Stomach (tissue), 9 donors: ENCODE data around the gene TMEM250. TPM values are rescaled to one million over a fixed set of nuclear protein-coding genes. Genes with fewer than 3 reads are reported as not detected.

Source experiments
- DNase-seq, 2 donors: peaks; one replicate each; pipeline versions ENCODE4 v3.0.0 to v3.0.0-alpha.2; 2013 to 2019
- H3K27ac ChIP-seq, 5 donors: fragments of 200-600 bp in 4 of 5; sonication (generic) in 4 of 5; one replicate each; pipeline ENCODE4 v1.5.1; 2013 to 2019; ENCODE audit warnings: mild to moderate bottlenecking in 1 of 5, moderate library complexity in 1 of 5
- H3K27me3 ChIP-seq, 3 donors: fragments of 200-600 bp; sonication (generic); one replicate each; pipeline ENCODE4 v1.5.1; 2017 to 2019; ENCODE audit warnings: mixed run types in 1 of 3
- H3K36me3 ChIP-seq, 4 donors: fragments of 200-600 bp; sonication (generic); 1 replicate in 3 of 4; 2 replicates in 1 of 4; pipeline ENCODE4 v1.5.1; 2016 to 2019
- H3K4me1 ChIP-seq, 4 donors: fragments of 200-600 bp; sonication (generic); one replicate each; pipeline ENCODE4 v1.5.1; 2016 to 2019
- H3K4me3 ChIP-seq, 4 donors: fragments of 200-600 bp; sonication (generic) in 3 of 4; one replicate each; pipeline ENCODE4 v1.5.1; 2016 to 2019; ENCODE audit warnings: mild to moderate bottlenecking in 1 of 4
- H3K9me3 ChIP-seq, 4 donors: fragments of 200-600 bp; sonication (generic); one replicate each; pipeline ENCODE4 v1.5.1; 2016 to 2019
- EP300 ChIP-seq: sonication (generic); formaldehyde crosslinking; IDR thresholded peaks from one replicate; pipeline ENCODE4 v1.6.1; 2017; ENCODE audit warnings: antibody characterized with exemption
- POLR2A ChIP-seq, 4 donors: fragments of 450-650 bp; IDR thresholded peaks; one replicate each; pipeline ENCODE4 v1.6.1; 2016; ENCODE audit warnings: antibody characterized with exemption in 4 of 4, control low read depth in 2 of 4, mild to moderate bottlenecking in 1 of 4, moderate library complexity in 1 of 4
- POLR2AphosphoS5 ChIP-seq, 3 donors: sonication (generic); formaldehyde crosslinking; IDR thresholded peaks; one replicate each; pipeline ENCODE4 v1.6.1; 2016; ENCODE audit warnings: antibody characterized with exemption in 3 of 3
- whole genome bisulfite sequencing, 5 donors: extraction: QIAGEN DNeasy Blood & Tissue Kit in 3 of 5; methylation state at CpG; one replicate each; pipeline versions ENCODE4 v1.1.5 to v1.1.7; 2013 to 2018; 5-methylcytosine and 5-hydroxymethylcytosine counted together
- intact Hi-C: fragments of 100-400 bp; cut with DNase I; formaldehyde crosslinking; loops from one replicate; pipeline ENCODE4 v1.15.1; 2023; ENCODE audit warnings: low total_unique reads
- polyA plus RNA-seq, 3 donors: library from polyadenylated mRNA; stranded (reverse); fragments of 200-250 nt; gene quantifications; one replicate each; pipeline ENCODE4 v1.2.3, GENCODE V29; 2013
- total RNA-seq, 5 donors: library from RNA; depleted of rRNA; stranded (reverse); fragments of >200 nt; gene quantifications; one replicate each; pipeline versions ENCODE4 v1.1.0 to v1.2.3, GENCODE V29; 2014 to 2016
- TF ChIP-seq, protein P1 (sequence below), 7 experiments: fragments of 450-650 bp in 4 of 7; fragments of 200-600 bp in 3 of 7; sonication (generic) in 3 of 7; IDR thresholded peaks; one replicate each; pipeline ENCODE4 v1.5.1; 2016 to 2019; ENCODE audit warnings: antibody characterized with exemption in 7 of 7, control low read depth in 2 of 7, mild to moderate bottlenecking in 1 of 7
- donor health status: healthy with polysubstance abuse.
- donor health status: Bipolar disorder and iron deficiency.
- donor health status: healthy.

The TMEM250 gene
- total and polyA plus RNA-seq, 8 donors, result 15.6 to 105 (median 22.6) TPM

DNA sequence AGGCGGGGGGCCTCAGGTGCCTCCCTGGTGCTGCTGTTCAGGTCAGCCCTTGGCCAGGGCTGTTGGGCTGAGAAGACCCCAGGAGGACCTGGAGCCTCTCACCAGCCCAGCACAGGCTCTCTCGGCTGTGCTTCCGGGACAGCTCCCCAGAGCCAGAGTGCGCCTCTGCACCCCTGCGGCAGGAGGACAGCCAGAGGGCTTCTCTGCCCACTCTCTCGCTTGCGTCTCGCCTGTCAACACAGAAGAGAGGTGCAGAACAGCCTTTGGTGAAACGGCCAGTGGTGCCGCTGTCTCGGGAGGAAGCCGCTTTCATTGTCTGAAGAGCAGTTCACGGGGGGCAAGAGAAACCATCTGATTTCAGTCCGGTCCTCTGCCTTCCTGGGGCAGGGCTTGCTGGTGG lies 19.8 kb downstream of the TMEM250 start:
- H3K9me3 ChIP-seq, result no peaks in the 10 kb centered on the region
- TF ChIP-seq POLR2A (IDR thresholded peaks at IDR 0.05) (no peak), POLR2AphosphoS5 (IDR thresholded peaks at IDR 0.05) (no peak), EP300 (no peak)
- TF ChIP-seq, protein P1, sequence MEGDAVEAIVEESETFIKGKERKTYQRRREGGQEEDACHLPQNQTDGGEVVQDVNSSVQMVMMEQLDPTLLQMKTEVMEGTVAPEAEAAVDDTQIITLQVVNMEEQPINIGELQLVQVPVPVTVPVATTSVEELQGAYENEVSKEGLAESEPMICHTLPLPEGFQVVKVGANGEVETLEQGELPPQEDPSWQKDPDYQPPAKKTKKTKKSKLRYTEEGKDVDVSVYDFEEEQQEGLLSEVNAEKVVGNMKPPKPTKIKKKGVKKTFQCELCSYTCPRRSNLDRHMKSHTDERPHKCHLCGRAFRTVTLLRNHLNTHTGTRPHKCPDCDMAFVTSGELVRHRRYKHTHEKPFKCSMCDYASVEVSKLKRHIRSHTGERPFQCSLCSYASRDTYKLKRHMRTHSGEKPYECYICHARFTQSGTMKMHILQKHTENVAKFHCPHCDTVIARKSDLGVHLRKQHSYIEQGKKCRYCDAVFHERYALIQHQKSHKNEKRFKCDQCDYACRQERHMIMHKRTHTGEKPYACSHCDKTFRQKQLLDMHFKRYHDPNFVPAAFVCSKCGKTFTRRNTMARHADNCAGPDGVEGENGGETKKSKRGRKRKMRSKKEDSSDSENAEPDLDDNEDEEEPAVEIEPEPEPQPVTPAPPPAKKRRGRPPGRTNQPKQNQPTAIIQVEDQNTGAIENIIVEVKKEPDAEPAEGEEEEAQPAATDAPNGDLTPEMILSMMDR (IDR thresholded peaks at IDR 0.05), result no peak
- peaks cover 9 to 37% (median 21%) of the 10 kb centered on the region in 4 donors for H3K4me1 ChIP-seq
- intact Hi-C loops, result no loop called here
- WGBS, 5 donors, result 47 to 64% (median 58%) methylated on average over 12 to 14 of the region's 14 CpGs
- no peak overlapping the region for H3K27ac ChIP-seq
- no peak overlapping the region for H3K4me3 ChIP-seq
- H3K36me3 ChIP-seq, result no peaks in the 10 kb centered on the region
- DNase-seq, result no peak
- H3K27me3 ChIP-seq, result peaks cover 0 to 34% (median 0%) of the 10 kb centered on the region in 3 donors

GRCh38 chr9:136098210-136098609 lies 20.5 kb downstream of the TMEM250 start:
- TF ChIP-seq POLR2AphosphoS5 (IDR thresholded peaks at IDR 0.05) (no peak), EP300 (no peak), POLR2A (IDR thresholded peaks at IDR 0.05) (no peak)
- TF ChIP-seq, protein P1 (IDR thresholded peaks at IDR 0.05), result no peak
- no peak overlapping the region for H3K27ac ChIP-seq
- intact Hi-C loops, result no loop called here
- H3K27me3 ChIP-seq, result peaks cover 0 to 28% (median 0%) of the 10 kb centered on the region in 3 donors
- H3K9me3 ChIP-seq, result no peaks in the 10 kb centered on the region
- DNase-seq, result no peak
- no peaks in the 10 kb centered on the region for H3K36me3 ChIP-seq
- H3K4me3 ChIP-seq, result no peak overlapping the region
- H3K4me1 ChIP-seq, result peaks cover 14 to 37% (median 22%) of the 10 kb centered on the region in 4 donors
- 74 to 87% (median 81%) methylated on average over 11 of the region's 11 CpGs for WGBS, 5 donors

GRCh38 chr9:136096505-136097001 lies 22.1 kb downstream of the TMEM250 start:
- peak overlapping the region in 3 of 5 donors; percentile 87 to 96 (median 95) for H3K27ac ChIP-seq
- intact Hi-C loops, result no loop called here

DNA sequence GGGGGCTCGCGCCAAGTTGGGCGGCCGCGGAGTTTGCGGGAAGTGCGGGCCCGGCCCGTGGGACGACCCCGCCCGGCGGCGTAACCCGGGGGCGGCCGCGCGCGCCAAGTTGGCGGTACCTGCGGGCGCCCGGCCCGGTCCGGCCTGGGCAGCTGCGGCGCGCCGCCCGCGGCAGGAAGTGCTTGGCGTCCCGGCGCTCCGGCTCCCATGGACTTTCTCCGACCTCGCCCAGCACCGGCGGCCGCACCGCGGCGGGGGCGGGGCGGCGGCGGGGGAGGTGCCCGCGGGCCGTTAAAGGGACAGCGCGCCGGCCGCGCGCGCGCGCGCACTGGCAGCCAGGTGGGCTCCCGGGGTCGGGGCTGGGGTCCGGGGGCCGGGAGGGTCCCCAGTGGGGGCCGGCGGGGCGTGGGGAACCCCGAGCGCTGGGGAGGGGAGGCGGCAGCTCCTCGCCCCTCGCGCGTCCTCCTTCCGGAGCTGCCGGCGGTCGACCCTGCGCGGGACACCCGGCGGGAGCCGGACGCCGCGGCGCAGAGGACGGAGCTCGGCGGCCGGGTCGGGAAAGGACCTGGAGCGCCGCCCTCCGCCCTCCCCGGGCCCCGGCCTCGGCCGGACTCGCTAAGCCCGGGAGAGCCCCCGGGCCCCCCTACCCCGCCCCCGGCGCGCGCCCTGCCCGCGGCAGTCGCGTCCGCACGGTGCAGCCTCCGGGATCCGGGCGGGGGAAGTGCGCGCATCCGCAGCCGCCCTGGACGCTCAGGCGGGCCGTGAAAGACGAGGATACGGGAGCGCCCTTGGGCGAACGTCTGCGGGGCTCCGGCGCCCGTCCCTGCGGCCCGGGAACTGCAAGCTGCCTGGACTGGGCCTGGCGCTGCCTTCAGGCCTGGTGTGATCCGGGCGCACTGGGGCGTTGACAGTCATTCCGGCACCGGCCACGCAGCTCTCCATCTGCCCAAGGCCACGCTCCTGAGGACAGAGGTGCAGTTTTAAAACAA lies 23.3 kb downstream of the TMEM250 start, which contains the start of gene NACC2:
Gene NACC2, minus strand, starts transcription at position 220 of the 989 bp plus-strand sequence. CDS start 44,768 bp downstream, outside the sequence.
- no peaks in the 10 kb centered on the region for H3K9me3 ChIP-seq
- H3K4me1 ChIP-seq, result peaks cover 42 to 62% (median 49%) of the 10 kb centered on the region in 4 donors
- H3K36me3 ChIP-seq, result peaks cover 0 to 7% (median 2%) of the 10 kb centered on the region in 4 donors
- WGBS, 5 donors, result 0 to 2% (median 1%) methylated on average over 19 to 141 of the region's 143 CpGs
- peaks cover 0 to 20% (median 0%) of the 10 kb centered on the region in 3 donors for H3K27me3 ChIP-seq
- DNase-seq, result peak; percentile 79 to 84
- intact Hi-C loops, result no loop called here
- TF ChIP-seq POLR2AphosphoS5 (IDR thresholded peaks at IDR 0.05), result peak in 2 of 3 donors; percentile 37 to 74
- TF ChIP-seq, protein P1 (IDR thresholded peaks at IDR 0.05), result no peak
- H3K27ac ChIP-seq, result peak within 1 kb of the TSS; percentile 86 to 96 (median 94)
- H3K4me3 ChIP-seq, result peak within 1 kb of the TSS; percentile 87 to 95 (median 90)

More at GRCh38 chr9:136096505-136097001, 22.1 kb downstream of the TMEM250 start:
- Histone ChIP-seq H3K36me3 (peaks cover 0 to 7% (median 2%) of the 10 kb centered on the region in 4 donors), H3K27me3 (peaks cover 0 to 26% (median 0%) of the 10 kb centered on the region in 3 donors), H3K4me3 (no peak overlapping the region), H3K9me3 (no peaks in the 10 kb centered on the region), H3K4me1 (peaks cover 30 to 54% (median 37%) of the 10 kb centered on the region in 4 donors)
- DNase-seq, result no peak
- 83 to 89% (median 86%) methylated on average over 5 of the region's 5 CpGs for WGBS, 5 donors
- TF ChIP-seq, protein P1 (IDR thresholded peaks at IDR 0.05), result no peak
- no peak for TF ChIP-seq EP300
- no peak for TF ChIP-seq POLR2AphosphoS5 (IDR thresholded peaks at IDR 0.05)
- TF ChIP-seq POLR2A (IDR thresholded peaks at IDR 0.05), result no peak
